Activated CD4-positive, alpha-beta T cell treated with anti-CD3 and anti-CD28 coated beads, Interleukin-2, amount 10 ng/mL, durations not matched to agents 24 days and 14 days (primary cell): Measurements from ENCODE around the gene C2CD4A. TPM values are rescaled to one million over a fixed set of nuclear protein-coding genes. Genes with fewer than 3 reads are reported as not detected.
"Not testable (repeated sequence)": the region's sequence is repeated elsewhere in the genome, so short reads cannot be mapped to it uniquely, and the experiment has no call there.

Source experiments
- DNase-seq: peaks from one replicate; pipeline ENCODE4 v3.0.0; 2022
- H3K27ac Mint-ChIP-seq: one replicate; pipeline ENCODE4 v1.8.0; 2022; ENCODE audit warnings: mild to moderate bottlenecking, mixed read lengths
- H3K27me3 Mint-ChIP-seq: one replicate; pipeline ENCODE4 v1.8.0; 2022; ENCODE audit warnings: mixed read lengths
- H3K36me3 Mint-ChIP-seq: one replicate; pipeline ENCODE4 v1.8.0; 2022; ENCODE audit warnings: low read depth, mild to moderate bottlenecking, mixed read lengths
- H3K4me1 Mint-ChIP-seq: one replicate; pipeline ENCODE4 v1.8.0; 2021; ENCODE audit warnings: mixed read lengths
- H3K4me3 Mint-ChIP-seq: one replicate; pipeline ENCODE4 v1.8.0; 2022; ENCODE audit warnings: mild to moderate bottlenecking, moderate library complexity, mixed read lengths
- H3K9me3 Mint-ChIP-seq: one replicate; pipeline ENCODE4 v1.8.0; 2021; ENCODE audit warnings: mixed read lengths
- intact Hi-C: fragments of 100-400 bp; cut with micrococcal nuclease; formaldehyde crosslinking; loops from one replicate; pipeline ENCODE4 v1.15.1; 2023
- total RNA-seq: library from RNA; stranded (reverse); gene quantifications from 2 replicates; pipeline ENCODE4 v1.2.3, GENCODE V29; 2022

Gene C2CD4A
- total RNA-seq: 0.05 and 0.24 TPM in 2 replicates

DNA sequence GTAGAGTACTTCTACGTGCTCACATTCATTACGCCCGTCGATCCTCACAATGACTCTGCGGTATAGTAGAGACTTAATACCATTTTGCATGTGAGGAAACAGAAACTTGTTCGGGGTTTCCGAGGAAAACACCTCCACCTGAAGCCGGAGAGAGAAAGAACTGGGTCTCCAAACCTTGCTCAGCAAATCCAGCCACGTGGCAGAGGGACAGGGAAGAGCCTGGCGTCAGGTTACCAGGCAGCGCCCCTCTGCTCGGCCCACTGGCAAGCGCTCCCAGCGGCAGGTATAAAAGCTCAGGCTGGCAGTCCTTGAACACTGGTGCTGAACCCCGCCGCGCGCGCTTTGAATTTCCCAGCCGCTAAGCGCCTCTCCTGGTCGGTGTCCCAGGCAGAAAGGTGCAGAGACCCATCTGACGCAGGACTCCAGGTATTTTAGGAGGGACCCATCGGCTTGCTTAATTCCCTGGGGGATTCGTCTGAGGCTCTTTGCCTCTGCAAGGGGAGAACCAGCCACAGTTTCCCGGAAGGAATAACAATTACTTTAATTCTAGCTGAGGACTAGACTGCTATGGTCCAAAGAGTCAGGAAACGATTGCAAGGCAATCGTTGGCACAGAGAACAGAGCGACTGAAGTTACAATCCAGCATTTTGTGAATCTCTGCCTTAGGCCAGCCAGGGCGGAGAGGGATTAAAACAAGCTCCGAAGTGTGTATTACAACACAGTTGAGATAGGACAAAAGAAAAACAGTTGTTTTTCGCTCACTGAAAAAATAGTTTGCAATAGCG, at the start of gene C2CD4A:
TSS of gene C2CD4A (plus strand) at position 315 of the 785 bp plus-strand sequence. CDS start 637 bp downstream, outside the sequence.
- H3K36me3 Mint-ChIP-seq: peaks cover 2% of the 10 kb centered on the region
- intact Hi-C loops: loop anchor here (5.0 to 10.0 kb wide), 2 partner anchors 95 to 1482 kb away; no protein-coding TSS in a partner anchor
- H3K9me3 Mint-ChIP-seq: no peaks in the 10 kb centered on the region
- H3K4me1 Mint-ChIP-seq: peaks cover 21% of the 10 kb centered on the region
- DNase-seq: peak; percentile 84
- H3K27me3 Mint-ChIP-seq: peaks cover 54% of the 10 kb centered on the region
- peak within 1 kb of the TSS; percentile 14 for H3K27ac Mint-ChIP-seq
- peak within 1 kb of the TSS; percentile 78 for H3K4me3 Mint-ChIP-seq

GRCh38 chr15:62020576-62021160, 46.1 kb upstream of the C2CD4A start:
- peaks cover 15% of the 10 kb centered on the region for H3K9me3 Mint-ChIP-seq
- H3K27ac Mint-ChIP-seq: no peak overlapping the region
- no peak overlapping the region for H3K4me3 Mint-ChIP-seq
- DNase-seq: no peak
- no peaks in the 10 kb centered on the region for H3K4me1 Mint-ChIP-seq
- peaks cover 61% of the 10 kb centered on the region for H3K36me3 Mint-ChIP-seq
- intact Hi-C loops: no loop called here
- no peaks in the 10 kb centered on the region for H3K27me3 Mint-ChIP-seq

DNA sequence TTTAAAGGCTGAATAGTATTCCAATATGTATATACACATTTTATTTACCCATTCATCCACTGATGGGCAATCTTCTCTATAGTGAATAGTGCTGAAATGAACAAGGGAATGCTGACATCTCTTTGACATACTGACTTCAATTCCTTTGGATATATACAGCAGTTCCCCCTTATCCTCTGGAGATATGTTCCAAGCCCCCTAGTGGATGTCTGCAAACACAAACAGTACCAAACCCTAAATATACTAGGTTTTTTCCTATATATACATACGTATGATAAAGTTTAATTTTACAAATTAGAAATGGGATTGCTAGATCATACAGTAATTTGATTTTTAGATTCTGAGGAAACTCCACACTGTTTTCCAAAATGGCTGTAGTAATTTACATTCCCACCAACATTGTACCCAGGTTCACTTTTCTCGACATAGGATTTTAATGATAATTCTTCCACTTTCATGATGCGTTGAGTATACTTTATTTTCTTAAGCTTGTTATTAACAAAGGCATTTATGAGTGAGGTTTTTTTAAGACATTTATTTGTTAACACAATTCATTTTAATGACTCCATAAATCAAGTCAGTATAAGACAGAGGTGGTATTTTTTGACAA, 44.7 kb upstream of the C2CD4A start:
- Mint-ChIP-seq H3K4me1 (no peaks in the 10 kb centered on the region), H3K27me3 (no peaks in the 10 kb centered on the region), H3K27ac (no peak overlapping the region), H3K36me3 (peaks cover 55% of the 10 kb centered on the region), H3K4me3 (no peak overlapping the region), H3K9me3 (peaks cover 12% of the 10 kb centered on the region)
- intact Hi-C loops: no loop called here
- no peak for DNase-seq

DNA sequence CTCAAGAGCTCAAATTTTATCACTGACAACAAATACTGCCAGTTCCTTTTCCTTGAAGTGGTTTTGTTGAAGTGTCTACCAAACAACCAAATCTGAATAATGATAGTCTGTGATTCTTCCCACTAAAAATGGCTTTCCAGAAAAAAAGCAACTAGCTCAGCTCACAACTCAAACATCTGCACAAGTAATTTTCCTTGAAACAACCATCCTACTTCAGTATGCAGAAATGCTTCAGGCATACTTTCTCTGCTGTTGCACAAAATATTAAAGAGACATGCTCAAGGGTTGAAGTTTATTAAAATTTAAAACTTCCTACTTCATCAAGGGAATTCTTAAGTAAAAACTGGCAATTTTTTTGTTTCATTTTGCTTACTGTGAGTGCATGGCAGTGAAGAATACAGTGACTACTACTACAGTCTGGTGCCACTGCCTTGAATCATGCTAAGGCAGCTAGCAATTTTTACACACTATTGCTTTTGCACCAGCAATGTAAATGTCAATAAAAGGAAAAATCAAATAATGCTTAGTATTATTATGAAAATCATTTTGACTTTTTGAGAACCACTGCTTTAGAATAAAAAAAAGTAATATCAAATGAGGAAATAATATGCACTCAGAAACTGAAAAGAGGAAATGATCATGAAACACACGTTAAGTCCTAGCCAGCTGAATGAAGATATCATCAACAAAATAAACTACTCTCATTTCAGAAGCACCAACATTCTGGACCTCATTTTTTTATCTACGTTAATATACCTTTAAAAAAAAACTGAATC, 40.1 kb upstream of the C2CD4A start:
- no peaks in the 10 kb centered on the region for H3K9me3 Mint-ChIP-seq
- H3K27me3 Mint-ChIP-seq: no peaks in the 10 kb centered on the region
- no peak overlapping the region for H3K4me3 Mint-ChIP-seq
- no peak for DNase-seq
- H3K36me3 Mint-ChIP-seq: peaks cover 47% of the 10 kb centered on the region
- intact Hi-C loops: no loop called here
- no peak overlapping the region for H3K27ac Mint-ChIP-seq
- peaks cover 4% of the 10 kb centered on the region for H3K4me1 Mint-ChIP-seq

DNA sequence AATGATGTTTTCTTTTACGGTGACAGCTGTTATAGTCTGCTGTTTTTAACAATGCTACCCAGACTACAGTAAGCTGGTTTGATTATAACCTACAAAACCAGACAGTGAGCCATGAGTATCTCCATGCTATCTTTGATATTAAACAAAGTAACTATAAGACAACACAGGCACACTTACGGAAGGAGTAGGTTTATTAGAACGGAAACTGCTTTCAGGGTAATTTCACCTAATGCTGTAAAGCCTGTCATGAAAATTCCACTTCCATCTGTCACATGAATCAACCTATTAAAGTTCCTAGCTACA, 39.6 kb upstream of the C2CD4A start:
- DNase-seq: no peak
- peaks cover 4% of the 10 kb centered on the region for H3K4me1 Mint-ChIP-seq
- H3K27ac Mint-ChIP-seq: no peak overlapping the region
- H3K4me3 Mint-ChIP-seq: no peak overlapping the region
- intact Hi-C loops: no loop called here
- no peaks in the 10 kb centered on the region for H3K9me3 Mint-ChIP-seq
- H3K27me3 Mint-ChIP-seq: no peaks in the 10 kb centered on the region
- H3K36me3 Mint-ChIP-seq: peaks cover 42% of the 10 kb centered on the region

DNA sequence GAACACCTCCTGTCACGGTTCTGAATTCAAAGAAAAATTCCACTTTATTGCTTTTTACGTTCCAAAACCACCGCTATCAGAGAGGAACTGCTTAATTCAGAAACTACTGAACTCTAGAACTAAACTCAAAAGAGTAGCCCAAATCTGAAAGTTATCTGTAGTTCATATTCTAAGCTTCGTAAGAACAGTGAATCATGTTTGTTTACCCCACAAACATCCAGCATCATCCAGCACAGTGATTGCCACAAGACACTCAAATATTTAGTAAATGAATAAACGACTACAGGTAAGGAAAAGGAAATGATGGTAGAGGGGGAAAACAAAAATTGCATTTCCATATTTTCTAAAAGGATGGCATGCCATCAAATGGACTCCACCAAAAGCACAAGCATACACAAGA, 38.9 kb upstream of the C2CD4A start:
- Mint-ChIP-seq H3K27ac (no peak overlapping the region), H3K9me3 (no peaks in the 10 kb centered on the region), H3K4me1 (peaks cover 4% of the 10 kb centered on the region), H3K4me3 (no peak overlapping the region), H3K27me3 (no peaks in the 10 kb centered on the region), H3K36me3 (peaks cover 42% of the 10 kb centered on the region)
- no peak for DNase-seq
- intact Hi-C loops: no loop called here

DNA sequence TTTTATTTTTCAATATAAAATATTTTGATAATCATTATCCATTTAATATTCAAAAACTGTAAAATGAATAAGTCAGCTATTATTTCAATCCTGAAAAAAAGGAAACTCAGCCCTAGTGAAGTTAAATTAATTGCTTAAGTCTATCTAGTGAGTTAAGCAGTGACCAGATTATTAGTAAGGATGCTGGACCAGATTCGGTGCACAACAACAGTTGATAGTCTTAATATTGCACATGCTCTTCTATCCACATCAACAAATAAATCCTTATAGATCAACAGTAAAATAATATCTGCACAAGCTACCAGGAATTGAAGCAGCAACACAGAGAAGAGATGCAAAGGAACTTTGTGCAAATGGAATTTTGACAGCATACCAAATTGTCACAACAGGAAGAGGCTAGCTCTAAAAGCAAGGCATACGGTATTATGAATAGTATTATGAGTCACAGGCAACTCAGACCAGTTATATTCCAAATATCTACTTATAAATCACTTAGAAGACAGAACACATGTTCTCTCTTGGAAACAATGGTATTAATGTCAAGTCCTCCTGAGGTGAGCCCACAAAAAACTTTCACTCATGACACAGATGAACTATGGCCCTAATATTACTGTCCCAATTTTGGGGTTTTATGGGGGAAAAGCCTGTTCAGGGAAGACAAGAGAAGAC, 31.4 kb upstream of the C2CD4A start:
- Mint-ChIP-seq H3K36me3 (peaks cover 34% of the 10 kb centered on the region), H3K9me3 (peaks cover 8% of the 10 kb centered on the region), H3K4me3 (no peak overlapping the region), H3K27me3 (no peaks in the 10 kb centered on the region), H3K27ac (no peak overlapping the region), H3K4me1 (peaks cover 14% of the 10 kb centered on the region)
- intact Hi-C loops: no loop called here
- DNase-seq: no peak

DNA sequence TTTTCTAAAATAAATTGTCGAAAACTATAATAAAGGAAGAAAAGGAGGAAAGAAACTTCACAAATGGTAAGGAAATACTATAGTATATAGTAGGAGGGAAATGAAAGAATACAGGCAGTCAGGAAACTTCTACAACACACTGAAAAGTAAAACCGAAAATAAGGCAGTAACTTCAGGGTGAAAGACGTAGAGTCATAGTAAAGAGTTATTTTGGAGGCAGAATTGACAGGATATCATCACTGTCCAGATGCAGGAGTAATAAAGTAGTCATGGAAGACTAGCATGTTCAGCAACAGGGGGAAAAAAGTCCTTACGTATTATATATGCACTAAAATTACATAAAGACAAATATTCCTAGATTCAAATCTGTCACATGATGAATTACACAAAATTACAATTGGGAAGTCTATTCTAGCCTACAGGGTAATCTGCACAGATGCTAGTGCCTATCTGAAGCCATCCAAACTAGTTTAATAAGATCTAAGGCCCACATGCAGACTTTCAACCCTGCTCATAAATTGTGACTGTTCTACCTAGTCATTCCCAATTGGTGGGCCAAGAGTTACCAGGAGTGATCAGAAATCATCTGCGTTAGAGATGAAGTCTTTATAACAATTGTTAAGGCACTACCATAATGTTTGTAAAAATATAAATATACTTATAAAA, 20.6 kb upstream of the C2CD4A start:
- intact Hi-C loops: no loop called here
- H3K4me1 Mint-ChIP-seq: peaks cover 18% of the 10 kb centered on the region
- peak overlapping the region; percentile 63 for H3K27ac Mint-ChIP-seq
- no peaks in the 10 kb centered on the region for H3K27me3 Mint-ChIP-seq
- peak overlapping the region; percentile 63 for H3K4me3 Mint-ChIP-seq
- no peak for DNase-seq
- H3K9me3 Mint-ChIP-seq: no peaks in the 10 kb centered on the region
- peaks cover 8% of the 10 kb centered on the region for H3K36me3 Mint-ChIP-seq

DNA sequence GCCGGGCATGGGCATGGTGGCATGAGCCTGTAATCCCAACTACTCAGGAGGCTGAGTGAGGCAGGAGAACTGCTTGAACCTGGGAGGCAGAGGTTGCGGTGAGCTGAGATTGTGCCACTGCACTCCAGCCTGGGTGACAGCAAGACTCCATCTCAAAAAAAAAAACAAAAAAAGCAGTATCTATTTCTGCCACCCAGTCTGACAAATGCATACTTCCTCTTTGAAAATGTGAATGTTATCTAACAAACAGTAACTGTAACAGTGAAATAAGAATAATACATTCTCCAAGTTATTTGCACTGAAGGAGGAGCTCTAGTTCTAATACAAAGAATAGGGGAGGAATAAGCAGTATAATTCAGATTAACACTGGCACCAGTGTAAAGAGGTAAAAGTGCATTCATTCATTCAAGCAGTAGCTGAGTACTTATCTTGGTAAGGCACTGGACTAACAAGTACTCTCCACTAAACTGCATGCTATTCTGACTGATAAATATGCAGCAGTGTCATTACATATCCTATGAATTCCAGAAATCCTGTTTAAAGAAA, 19.4 kb upstream of the C2CD4A start:
- no peaks in the 10 kb centered on the region for H3K9me3 Mint-ChIP-seq
- peaks cover 8% of the 10 kb centered on the region for H3K36me3 Mint-ChIP-seq
- no peaks in the 10 kb centered on the region for H3K27me3 Mint-ChIP-seq
- intact Hi-C loops: no loop called here
- H3K27ac Mint-ChIP-seq: peak overlapping the region; percentile 37
- H3K4me3 Mint-ChIP-seq: peak overlapping the region; percentile 21
- peaks cover 20% of the 10 kb centered on the region for H3K4me1 Mint-ChIP-seq
- no peak for DNase-seq

DNA sequence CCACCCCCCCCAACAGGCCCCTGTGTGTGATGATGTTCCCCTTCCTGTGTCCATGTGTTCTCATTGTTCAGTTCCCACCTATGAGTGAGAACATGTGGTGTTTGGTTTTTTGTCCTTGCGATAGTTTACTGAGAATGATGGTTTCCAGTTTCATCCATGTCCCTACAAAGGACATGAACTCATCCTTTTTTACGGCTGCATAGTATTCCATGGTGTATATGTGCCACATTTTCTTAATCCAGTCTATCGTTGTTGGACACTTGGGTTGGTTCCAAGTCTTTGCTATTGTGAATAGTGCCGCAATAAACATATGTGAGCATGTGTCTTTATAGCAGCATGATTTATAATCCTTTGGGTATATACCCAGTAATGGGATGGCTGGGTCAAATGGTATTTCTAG, 18.5 kb upstream of the C2CD4A start:
- peaks cover 21% of the 10 kb centered on the region for H3K4me1 Mint-ChIP-seq
- H3K27ac Mint-ChIP-seq, DNase-seq, H3K9me3 Mint-ChIP-seq, H3K36me3 Mint-ChIP-seq, H3K27me3 Mint-ChIP-seq, H3K4me3 Mint-ChIP-seq, intact Hi-C loops: not testable (repeated sequence)

DNA sequence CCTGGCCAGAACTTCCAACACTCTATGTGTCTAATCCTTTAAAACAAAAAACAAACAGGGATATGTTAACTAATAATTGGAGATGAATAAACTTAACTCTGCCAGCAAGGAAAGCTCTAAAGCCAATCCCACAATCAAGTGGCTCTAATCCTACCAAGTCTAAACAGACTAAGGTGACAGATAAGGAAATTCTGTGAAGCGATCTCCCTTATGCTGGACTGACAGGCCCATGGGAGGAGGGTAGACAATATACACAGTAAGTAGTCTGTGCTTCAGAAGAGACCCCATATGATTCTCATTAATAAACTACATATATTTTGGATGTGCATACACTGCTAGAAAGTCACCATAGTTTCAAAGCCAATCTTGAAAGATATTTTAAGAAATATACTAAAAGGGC, 16.7 kb upstream of the C2CD4A start:
- intact Hi-C loops: no loop called here
- no peak overlapping the region for H3K4me3 Mint-ChIP-seq
- peaks cover 31% of the 10 kb centered on the region for H3K4me1 Mint-ChIP-seq
- H3K9me3 Mint-ChIP-seq: no peaks in the 10 kb centered on the region
- H3K27ac Mint-ChIP-seq: no peak overlapping the region
- no peaks in the 10 kb centered on the region for H3K27me3 Mint-ChIP-seq
- peaks cover 11% of the 10 kb centered on the region for H3K36me3 Mint-ChIP-seq
- no peak for DNase-seq

DNA sequence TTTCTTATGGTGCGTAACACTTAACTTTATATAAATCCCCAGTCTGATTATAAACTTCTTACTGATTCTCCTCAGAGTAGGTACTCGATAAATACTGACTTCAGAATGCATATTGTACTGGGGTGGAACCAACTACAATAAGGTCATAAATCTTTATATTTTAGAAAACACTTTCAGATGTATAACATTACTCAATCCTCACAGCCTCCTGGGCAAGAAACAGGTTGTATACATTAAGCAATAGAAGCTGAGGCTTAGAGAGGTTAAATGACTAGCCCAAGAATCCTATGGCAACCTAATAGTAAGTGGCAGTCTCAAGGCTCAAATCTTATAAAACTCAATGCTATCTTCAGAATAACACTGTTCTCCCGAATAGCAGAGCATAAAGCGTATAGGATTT, 15.6 kb upstream of the C2CD4A start:
- H3K27ac Mint-ChIP-seq: no peak overlapping the region
- H3K4me1 Mint-ChIP-seq: peaks cover 23% of the 10 kb centered on the region
- H3K36me3 Mint-ChIP-seq: peaks cover 11% of the 10 kb centered on the region
- no peak overlapping the region for H3K4me3 Mint-ChIP-seq
- intact Hi-C loops: no loop called here
- no peaks in the 10 kb centered on the region for H3K9me3 Mint-ChIP-seq
- no peaks in the 10 kb centered on the region for H3K27me3 Mint-ChIP-seq
- no peak for DNase-seq

DNA sequence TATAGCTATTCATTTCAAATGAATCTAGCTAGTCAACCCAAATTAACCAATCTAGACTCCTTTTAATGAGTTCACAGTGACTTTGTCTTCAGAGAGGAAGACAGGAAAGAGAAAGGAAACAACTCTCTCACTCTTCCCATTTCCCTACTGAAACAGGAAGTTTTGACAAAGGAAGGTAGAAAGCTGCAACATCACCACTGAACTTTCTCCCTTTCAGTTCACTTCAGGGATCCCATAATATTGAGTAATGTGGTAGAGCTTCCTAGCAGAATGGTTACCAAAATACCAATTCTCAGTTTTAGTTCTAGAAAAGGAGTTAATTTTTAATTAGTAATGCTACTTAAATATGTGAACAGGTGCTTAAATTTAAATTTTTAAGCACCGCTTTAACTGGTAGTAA, 14.1 kb upstream of the C2CD4A start:
- intact Hi-C loops: no loop called here
- no peak overlapping the region for H3K27ac Mint-ChIP-seq
- H3K9me3 Mint-ChIP-seq: no peaks in the 10 kb centered on the region
- H3K36me3 Mint-ChIP-seq: peaks cover 15% of the 10 kb centered on the region
- H3K4me1 Mint-ChIP-seq: peaks cover 18% of the 10 kb centered on the region
- H3K4me3 Mint-ChIP-seq: no peak overlapping the region
- DNase-seq: no peak
- no peaks in the 10 kb centered on the region for H3K27me3 Mint-ChIP-seq
